ENCODE results near the gene HSD17B11.
"Not testable (repeated sequence)": the region's sequence is repeated elsewhere in the genome, so short reads cannot be mapped to it uniquely, and the experiment has no call there.

Gene HSD17B11

GRCh38 chr4:87390891-87391575 is at the start of gene HSD17B11:
HSD17B11 (minus strand) TSS chr4:87391188; CDS start chr4:87391070, 118 bp downstream.
- DNase-seq (ENCODE audit: low read depth): peak; percentile 82
- H3K4me3 ChIP-seq (ENCODE audit: low read depth, low read length): peak within 1 kb of the TSS; percentile 57
- peak; percentile 5 for TF ChIP-seq CTCF (IDR thresholded peaks at IDR 0.05; ENCODE audit: low read depth, low read length, missing control alignments)

- no peak overlapping the region for H3K4me3 ChIP-seq (ENCODE audit: low read depth, low read length)
- no peak for TF ChIP-seq CTCF (IDR thresholded peaks at IDR 0.05; ENCODE audit: low read depth, low read length, missing control alignments)
- no peak for DNase-seq (ENCODE audit: low read depth)
Observed at GRCh38 chr4:87433342-87433741, 42.4 kb upstream of the HSD17B11 start.

GRCh38 chr4:87430038-87430437 is 39.0 kb upstream of the HSD17B11 start:
- DNase-seq (ENCODE audit: low read depth): no peak
- TF ChIP-seq CTCF (IDR thresholded peaks at IDR 0.05; ENCODE audit: low read depth, low read length, missing control alignments): no peak
- no peak overlapping the region for H3K4me3 ChIP-seq (ENCODE audit: low read depth, low read length)

- no peak for DNase-seq (ENCODE audit: low read depth)
- no peak for TF ChIP-seq CTCF (IDR thresholded peaks at IDR 0.05; ENCODE audit: low read depth, low read length, missing control alignments)
Observed at GRCh38 chr4:87428979-87429378, 38.0 kb upstream of the HSD17B11 start.

GRCh38 chr4:87427518-87427868 is 36.5 kb upstream of the HSD17B11 start:
- DNase-seq (ENCODE audit: low read depth): no peak
- no peak for TF ChIP-seq CTCF (IDR thresholded peaks at IDR 0.05; ENCODE audit: low read depth, low read length, missing control alignments)
- no peak overlapping the region for H3K4me3 ChIP-seq (ENCODE audit: low read depth, low read length)

More at GRCh38 chr4:87428979-87429378, 38.0 kb upstream of the HSD17B11 start:
- H3K4me3 ChIP-seq (ENCODE audit: low read depth, low read length): no peak overlapping the region

GRCh38 chr4:87426865-87427517 is 36.0 kb upstream of the HSD17B11 start:
- TF ChIP-seq CTCF (IDR thresholded peaks at IDR 0.05; ENCODE audit: low read depth, low read length, missing control alignments): no peak
- H3K4me3 ChIP-seq (ENCODE audit: low read depth, low read length): no peak overlapping the region
- DNase-seq (ENCODE audit: low read depth): no peak

GRCh38 chr4:87425711-87426110 is 34.7 kb upstream of the HSD17B11 start:
- TF ChIP-seq CTCF (IDR thresholded peaks at IDR 0.05; ENCODE audit: low read depth, low read length, missing control alignments): no peak
- no peak for DNase-seq (ENCODE audit: low read depth)
- H3K4me3 ChIP-seq (ENCODE audit: low read depth, low read length): no peak overlapping the region

GRCh38 chr4:87424099-87424543 is 33.1 kb upstream of the HSD17B11 start:
- peak overlapping the region; percentile 93; the same call in 1 of the 2 replicates for H3K4me3 ChIP-seq (ENCODE audit: low read depth, low read length)
- not testable (repeated sequence) for DNase-seq (ENCODE audit: low read depth)
